Skin epidermis (tissue), 12 donors: ENCODE results near the gene NPPC.

Source experiments
- H3K27ac ChIP-seq, 21 experiments: fragments of 200-600 bp; sonication (generic) in 11 of 21; one replicate each; pipeline ENCODE4 v1.5.0; 2020; ENCODE audit warnings: mild to moderate bottlenecking in 3 of 21, inconsistent platforms in 2 of 21, moderate library complexity in 2 of 21
- H3K4me3 ChIP-seq, 7 experiments: fragments of 200-600 bp; sonication (generic) in 2 of 7; one replicate each; pipeline ENCODE4 v1.5.0; 2020; ENCODE audit warnings: inconsistent platforms in 2 of 7, mild to moderate bottlenecking in 2 of 7, moderate library complexity in 1 of 7

NPPC gene

DNA sequence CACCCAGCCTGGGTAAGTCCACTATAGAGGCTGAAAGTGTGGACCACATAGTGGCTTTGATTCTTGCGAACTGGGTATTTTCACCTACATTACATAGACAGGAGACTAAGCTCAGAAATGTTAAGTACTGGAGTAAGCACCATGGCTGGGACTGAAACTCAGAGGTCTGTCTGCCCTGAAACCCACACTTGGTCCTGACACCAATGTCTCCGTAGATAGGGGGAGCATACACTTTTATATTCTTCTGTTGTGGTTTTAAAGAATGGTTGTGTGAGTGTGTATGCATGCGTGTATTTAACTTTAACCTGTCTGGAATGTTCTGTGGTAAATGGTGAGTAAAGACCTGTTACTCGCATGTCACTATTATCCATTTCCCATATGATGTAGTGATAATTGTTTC is 10.3 kb upstream of the NPPC start:
- Histone ChIP-seq H3K27ac (no peak overlapping the region), H3K4me3 (no peak overlapping the region)

DNA sequence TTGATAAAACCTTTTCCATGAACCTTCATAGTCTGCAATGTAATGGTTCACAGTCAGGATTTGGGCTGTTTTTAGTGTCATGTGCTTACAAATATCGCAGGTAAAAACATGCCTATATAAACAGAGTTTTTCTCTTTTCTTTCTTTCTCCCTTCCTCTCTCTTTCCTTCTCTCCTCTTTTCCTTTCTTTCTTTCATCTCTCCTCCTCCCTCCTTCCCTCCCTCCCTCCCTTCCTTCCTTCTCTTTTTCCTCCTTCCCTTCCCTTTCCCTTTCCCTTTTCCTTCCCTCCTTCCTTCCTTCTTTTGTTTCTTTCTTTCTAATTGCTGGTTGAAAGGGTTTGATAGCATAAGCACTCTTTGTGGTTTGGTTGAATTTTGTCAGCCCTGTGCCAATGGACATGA is 9.6 kb upstream of the NPPC start:
- H3K4me3 ChIP-seq: no peak overlapping the region

GRCh38 chr2:231935207-231935524 is 9.0 kb upstream of the NPPC start:
- Histone ChIP-seq H3K4me3 (no peak overlapping the region), H3K27ac (no peak overlapping the region)

More for the DNA sequence above, 9.6 kb upstream of the NPPC start:
- H3K27ac ChIP-seq: no peak overlapping the region

DNA sequence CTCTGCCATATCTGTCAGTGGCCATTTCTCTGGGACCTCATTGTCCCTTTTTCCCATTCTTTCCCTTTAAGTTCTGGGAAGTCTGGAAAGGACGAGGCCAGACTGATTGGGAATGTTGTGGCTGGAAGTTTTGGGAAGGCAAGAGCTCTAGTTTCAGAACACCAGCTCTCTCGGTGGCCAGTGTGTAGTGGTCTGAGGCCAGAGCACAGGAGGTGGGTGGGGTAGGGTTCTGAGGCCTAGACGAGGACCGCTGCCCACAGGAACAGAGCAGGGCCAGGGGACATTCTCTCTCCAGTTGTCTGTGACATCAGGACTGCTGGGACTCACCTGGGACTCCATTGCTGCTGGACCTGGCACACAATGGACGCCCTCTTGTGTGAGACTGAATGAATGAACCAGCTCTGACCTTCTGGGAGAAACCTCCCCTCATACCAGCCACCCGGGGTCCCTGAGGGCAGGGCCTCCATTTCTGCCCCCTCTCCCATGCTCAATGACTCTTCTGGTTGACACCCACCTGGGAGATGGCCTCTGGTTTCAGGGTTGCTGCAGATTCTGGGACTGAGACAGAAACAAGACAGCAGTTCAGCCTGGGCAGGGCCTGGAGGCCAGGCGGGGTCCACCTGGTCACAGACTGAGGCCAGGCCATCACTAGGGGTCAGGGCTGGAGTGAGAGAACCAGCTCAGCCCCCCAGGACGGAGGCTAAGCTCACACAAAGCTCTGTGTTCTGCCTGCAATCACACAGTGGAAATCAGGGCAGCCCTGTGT is 8.4 kb upstream of the NPPC start:
- Histone ChIP-seq H3K4me3 (no peak overlapping the region), H3K27ac (no peak overlapping the region)

DNA sequence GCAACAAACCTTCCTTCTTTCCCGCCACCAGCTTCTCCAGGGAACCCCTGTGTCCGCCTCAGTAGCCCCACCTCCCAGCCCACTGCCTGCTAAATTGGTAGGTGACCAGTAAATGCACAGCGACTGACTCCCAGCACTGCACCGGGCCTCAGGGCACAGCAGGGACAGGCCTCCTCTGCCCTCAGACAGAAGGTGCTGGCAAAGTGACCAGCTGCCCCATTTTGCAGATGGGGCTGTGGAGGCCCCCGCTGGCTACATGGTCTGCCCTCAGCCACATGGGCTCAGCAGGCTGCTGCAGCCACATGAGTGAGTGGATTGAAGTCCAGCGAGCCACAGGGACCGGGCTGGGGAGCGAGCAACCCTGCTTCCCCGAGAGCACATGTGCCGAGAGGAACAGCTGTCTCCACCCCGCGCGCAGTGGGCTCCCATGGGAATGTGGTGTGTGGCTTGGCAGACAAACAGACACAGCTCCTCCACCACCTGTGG is 7.8 kb upstream of the NPPC start:
- H3K4me3 ChIP-seq: no peak overlapping the region
- H3K27ac ChIP-seq: no peak overlapping the region

- Histone ChIP-seq H3K4me3 (no peak overlapping the region), H3K27ac (no peak overlapping the region)
Measured at GRCh38 chr2:231932985-231933915, 7.1 kb upstream of the NPPC start.

DNA sequence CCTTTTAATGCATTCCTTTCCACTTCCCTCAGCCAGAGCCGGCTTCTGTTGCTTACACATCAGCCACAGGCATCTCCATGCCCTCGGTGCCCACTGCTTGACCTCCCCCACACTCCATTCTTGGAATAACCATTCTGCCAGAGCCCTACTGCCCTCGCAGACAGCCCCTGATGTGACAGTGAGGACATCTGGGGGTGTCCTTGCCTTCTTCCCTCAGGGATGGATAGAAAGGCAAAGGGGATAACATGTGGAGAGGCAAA is 6.4 kb upstream of the NPPC start:
- no peak overlapping the region for H3K4me3 ChIP-seq
- H3K27ac ChIP-seq: no peak overlapping the region

GRCh38 chr2:231931481-231931915 is 5.3 kb upstream of the NPPC start:
- no peak overlapping the region for H3K27ac ChIP-seq
- H3K4me3 ChIP-seq: no peak overlapping the region

GRCh38 chr2:231930593-231931281 is 4.5 kb upstream of the NPPC start:
- H3K27ac ChIP-seq: no peak overlapping the region
- H3K4me3 ChIP-seq: no peak overlapping the region

- no peak overlapping the region for H3K27ac ChIP-seq
- no peak overlapping the region for H3K4me3 ChIP-seq
Measured at GRCh38 chr2:231929961-231930592, 3.9 kb upstream of the NPPC start.

- no peak overlapping the region for H3K27ac ChIP-seq
- H3K4me3 ChIP-seq: no peak overlapping the region
Measured at GRCh38 chr2:231928901-231929725, 2.9 kb upstream of the NPPC start.

DNA sequence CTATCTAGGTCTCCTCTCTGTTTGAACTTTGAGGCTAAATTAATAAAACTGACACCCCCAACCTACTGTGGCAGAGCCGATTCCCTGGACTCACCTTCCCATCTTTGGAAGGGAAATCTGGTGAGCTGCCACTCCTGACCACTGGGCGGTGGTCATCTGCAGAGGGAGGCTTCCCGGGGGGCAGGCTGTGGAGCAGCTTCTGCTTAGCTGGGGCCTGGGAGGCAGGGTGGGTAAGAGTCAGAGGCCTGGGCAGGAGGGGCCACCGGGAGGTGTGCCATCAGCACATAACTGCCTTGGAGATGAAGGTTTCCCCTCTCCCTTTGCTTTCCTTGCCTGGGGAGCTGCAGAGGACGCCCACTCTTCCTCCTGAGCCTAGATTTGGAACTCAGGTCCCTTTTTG is 2.3 kb upstream of the NPPC start:
- Histone ChIP-seq H3K4me3 (no peak overlapping the region), H3K27ac (no peak overlapping the region)

DNA sequence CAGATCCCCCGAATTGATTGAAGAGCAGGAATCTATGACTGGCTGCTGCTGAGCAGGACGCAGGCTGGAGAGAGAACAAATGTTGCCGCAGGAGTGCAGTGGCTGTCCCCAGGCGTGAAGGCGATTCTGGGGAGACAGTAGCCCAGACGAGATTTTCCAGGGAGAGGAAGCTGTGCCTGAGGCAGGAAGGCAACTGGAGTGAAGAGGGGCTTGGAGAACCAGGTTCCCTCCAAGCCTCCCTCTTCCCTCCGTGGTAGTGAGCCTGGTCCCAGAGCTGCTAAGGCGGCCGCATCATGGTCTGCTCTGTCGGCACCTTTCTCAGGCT is 1.3 kb upstream of the NPPC start:
- no peak overlapping the region for H3K4me3 ChIP-seq
- no peak overlapping the region for H3K27ac ChIP-seq

GRCh38 chr2:231926761-231927565 is 767 bp upstream of the NPPC start:
- Histone ChIP-seq H3K4me3 (peak overlapping the region in 5 of 7 experiments; percentile 22 to 49 (median 35)), H3K27ac (no peak overlapping the region)

- H3K27ac ChIP-seq: no peak overlapping the region
- peak overlapping the region; percentile 11 to 49 (median 29) for H3K4me3 ChIP-seq
Measured at GRCh38 chr2:231925303-231926179, 655 bp downstream of the NPPC start.

GRCh38 chr2:231924889-231925275 is 1.3 kb downstream of the NPPC start:
- peak overlapping the region in 5 of 7 experiments; percentile 25 to 49 (median 35) for H3K4me3 ChIP-seq

DNA sequence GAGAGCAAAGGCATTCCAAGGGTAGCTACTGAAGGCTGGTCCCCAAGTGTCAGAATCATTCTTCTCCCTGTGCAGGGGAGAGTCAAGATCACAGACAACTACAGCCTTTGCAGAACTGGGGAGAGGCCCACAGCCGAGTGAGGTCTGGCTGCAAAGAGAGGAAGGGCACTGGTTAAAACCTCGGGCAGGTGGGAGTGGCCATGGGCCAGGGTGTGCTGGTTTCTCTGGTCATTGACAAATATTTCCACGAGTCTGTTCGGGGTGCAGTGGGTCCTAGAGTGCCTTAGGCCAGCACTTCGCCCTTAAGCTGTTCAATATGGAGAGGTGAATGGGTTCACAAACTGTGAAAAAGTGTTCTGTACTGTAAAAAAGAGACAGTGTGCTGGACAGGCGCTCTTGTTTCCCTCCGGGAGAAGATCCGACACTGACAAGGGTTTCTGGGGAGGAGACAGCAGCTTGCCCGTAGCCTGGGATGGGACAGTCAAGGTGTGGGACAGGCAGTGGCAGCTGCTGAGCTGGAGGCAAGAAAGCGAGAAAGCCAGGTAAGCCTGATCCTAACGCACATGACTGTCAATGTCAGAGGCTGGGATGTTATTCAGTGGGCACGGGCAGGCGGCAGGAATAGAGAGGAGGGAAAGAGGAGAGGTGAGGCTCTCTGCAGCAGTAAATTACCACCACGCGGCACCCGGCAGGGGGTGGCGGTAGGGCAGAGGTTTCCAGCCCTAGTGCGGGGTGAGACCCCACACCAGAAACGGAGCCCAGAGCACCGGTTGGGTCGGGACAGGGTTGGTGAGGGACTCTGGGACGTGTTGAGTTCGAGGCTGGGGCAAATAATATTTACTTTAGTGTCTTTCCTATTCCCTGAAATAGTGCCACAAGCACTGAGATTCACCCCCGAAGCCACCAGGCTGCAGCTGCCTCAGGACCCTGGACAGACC is 2.0 kb downstream of the NPPC start:
- Histone ChIP-seq H3K4me3 (no peak overlapping the region), H3K27ac (no peak overlapping the region)

More at GRCh38 chr2:231924889-231925275, 1.3 kb downstream of the NPPC start:
- no peak overlapping the region for H3K27ac ChIP-seq
